ENCODE measurements around the gene CUX1.

GRCh38 chr7:101900103-101900502, 82.7 kb downstream of the CUX1 start:
- no peak for TF ChIP-seq CTCF (IDR thresholded peaks at IDR 0.05)
- TF ChIP-seq EZH2 (IDR thresholded peaks at IDR 0.05) = no peak
- TF ChIP-seq EZH2phosphoT487 (IDR thresholded peaks at IDR 0.05) = no peak

Measured in neural progenitor cell (in vitro differentiated cells).